Right lobe of liver (tissue), 6 donors: ENCODE measurements around the gene LEF1. TPM values are rescaled to one million over a fixed set of nuclear protein-coding genes. Genes with fewer than 3 reads are reported as not detected.

Source experiments
- ATAC-seq, 4 donors: fragments of 200-7000 bp; cut with Tn5 transposase; one replicate each; pipeline ENCODE4 v1.9.1; 2020; ENCODE audit warnings: mild to moderate bottlenecking in 4 of 4, moderate library complexity in 4 of 4
- DNase-seq, 3 donors: peaks; one replicate each; pipeline ENCODE4 v3.0.0-alpha.2; 2020
- H3K27ac ChIP-seq, 3 donors: fragments of 200-600 bp; one replicate each; pipeline ENCODE4 v1.8.0; 2022
- H3K27me3 ChIP-seq, 2 donors: fragments of 200-600 bp; one replicate each; pipeline ENCODE4 v1.8.0; 2022
- H3K36me3 ChIP-seq, 4 donors: fragments of 200-600 bp; sonication (generic) in 1 of 4; one replicate each; pipeline versions ENCODE4 v1.5.1 to v1.8.0; 2017 to 2022; ENCODE audit warnings: control low read depth in 1 of 4
- H3K4me1 ChIP-seq, 4 donors: fragments of 200-600 bp; sonication (generic) in 1 of 4; one replicate each; pipeline versions ENCODE4 v1.5.1 to v1.8.0; 2017 to 2022; ENCODE audit warnings: control low read depth in 1 of 4
- H3K4me3 ChIP-seq, 3 donors: fragments of 200-600 bp; one replicate each; pipeline ENCODE4 v1.8.0; 2022
- H3K9me3 ChIP-seq, 4 donors: fragments of 200-600 bp; sonication (generic) in 1 of 4; one replicate each; pipeline versions ENCODE4 v1.5.1 to v1.8.0; 2017 to 2022; ENCODE audit warnings: control low read depth in 1 of 4
- POLR2A ChIP-seq: fragments of 450-650 bp; IDR thresholded peaks from one replicate; pipeline ENCODE4 v1.6.1; 2017; ENCODE audit warnings: antibody characterized with exemption, mild to moderate bottlenecking
- WGBS: methylation state at CpG from one replicate; pipeline ENCODE4 v1.1.6; 2018; ENCODE audit warnings: low coverage, low lambda C conversion rate; ENCODE audit not compliant: insufficient coverage; ENCODE audit errors: missing lambda C conversion rate; 5-methylcytosine and 5-hydroxymethylcytosine counted together
- intact Hi-C, 2 donors: fragments of 100-400 bp; cut with DNase I; formaldehyde crosslinking; loops; one replicate each; pipeline versions ENCODE4 v1.11.2 to v1.14.1; 2022
- total RNA-seq, 6 experiments: library from RNA; depleted of rRNA in 2 of 6; stranded (reverse); fragments of >200 nt in 2 of 6; fragmentation: NEBNext Ultra II Directional in 3 of 6; extraction: Animal tissue kit (Norgen Biotek cat#: 25700) in 3 of 6; gene quantifications; one replicate each; pipeline versions ENCODE4 v1.1.0 to v1.2.4, GENCODE V29; 2016 to 2023
- TF ChIP-seq, protein P1 (sequence below), 4 donors: fragments of 200-600 bp in 3 of 4; fragments of 450-650 bp in 1 of 4; IDR thresholded peaks; one replicate each; pipeline versions ENCODE4 v1.5.1 to v1.8.0; 2016 to 2022; ENCODE audit warnings: antibody characterized with exemption in 4 of 4, mild to moderate bottlenecking in 2 of 4
- donor health status: DM: no; HTN: yes; CAD: no.
- donor health status: DM: no; HTN: no; CAD: no.
- donor health status: DM: no; HTN: no; CAD: no.
- donor health status: DM: no; HTN: yes; CAD: no.
- donor health status: DM: no; HTN: yes; CAD: no.

Gene LEF1
- total RNA-seq, 6 experiments from 2014 or later = 0.19 to 0.66 (median 0.42) TPM; not detected in 1

- intact Hi-C loops = no loop called here
- Histone ChIP-seq H3K27ac (no peak overlapping the region), H3K4me3 (no peak overlapping the region), H3K4me1 (no peaks in the 10 kb centered on the region), H3K9me3 (no peaks in the 10 kb centered on the region), H3K36me3 (no peaks in the 10 kb centered on the region), H3K27me3 (no peaks in the 10 kb centered on the region)
- TF ChIP-seq POLR2A = no peak
- TF ChIP-seq, protein P1, sequence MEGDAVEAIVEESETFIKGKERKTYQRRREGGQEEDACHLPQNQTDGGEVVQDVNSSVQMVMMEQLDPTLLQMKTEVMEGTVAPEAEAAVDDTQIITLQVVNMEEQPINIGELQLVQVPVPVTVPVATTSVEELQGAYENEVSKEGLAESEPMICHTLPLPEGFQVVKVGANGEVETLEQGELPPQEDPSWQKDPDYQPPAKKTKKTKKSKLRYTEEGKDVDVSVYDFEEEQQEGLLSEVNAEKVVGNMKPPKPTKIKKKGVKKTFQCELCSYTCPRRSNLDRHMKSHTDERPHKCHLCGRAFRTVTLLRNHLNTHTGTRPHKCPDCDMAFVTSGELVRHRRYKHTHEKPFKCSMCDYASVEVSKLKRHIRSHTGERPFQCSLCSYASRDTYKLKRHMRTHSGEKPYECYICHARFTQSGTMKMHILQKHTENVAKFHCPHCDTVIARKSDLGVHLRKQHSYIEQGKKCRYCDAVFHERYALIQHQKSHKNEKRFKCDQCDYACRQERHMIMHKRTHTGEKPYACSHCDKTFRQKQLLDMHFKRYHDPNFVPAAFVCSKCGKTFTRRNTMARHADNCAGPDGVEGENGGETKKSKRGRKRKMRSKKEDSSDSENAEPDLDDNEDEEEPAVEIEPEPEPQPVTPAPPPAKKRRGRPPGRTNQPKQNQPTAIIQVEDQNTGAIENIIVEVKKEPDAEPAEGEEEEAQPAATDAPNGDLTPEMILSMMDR (IDR thresholded peaks at IDR 0.05) = no peak
- ATAC-seq (no peak), DNase-seq (no peak)
- 84% methylated on average over 3 of the region's 3 CpGs for WGBS
Measured at GRCh38 chr4:108192935-108193334, 24.2 kb upstream of the LEF1 start.

DNA sequence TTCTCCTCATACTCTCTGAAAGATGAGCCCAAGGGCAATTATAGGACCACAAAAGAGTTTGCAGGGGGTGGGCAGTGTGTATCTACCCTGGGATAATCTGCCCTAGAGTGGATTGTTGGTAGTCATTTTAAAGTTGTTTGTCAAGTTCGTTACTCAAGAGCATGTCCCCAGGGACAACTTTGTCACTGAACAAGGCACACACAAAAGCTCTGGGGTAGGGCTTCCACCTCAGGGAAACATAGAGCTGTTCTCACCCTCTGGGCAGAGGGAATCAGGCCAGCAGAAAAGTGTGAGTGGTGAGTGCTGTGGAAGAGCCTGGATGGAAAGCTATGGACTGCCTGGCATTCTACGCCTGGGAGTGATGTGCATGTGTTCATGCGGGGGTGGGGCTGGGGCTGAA is 23.3 kb upstream of the LEF1 start:
- no peak overlapping the region for H3K27ac ChIP-seq
- no peaks in the 10 kb centered on the region for H3K4me1 ChIP-seq
- TF ChIP-seq, protein P1 (IDR thresholded peaks at IDR 0.05) = no peak
- no peak for TF ChIP-seq POLR2A
- DNase-seq = no peak
- WGBS = 36% methylated on average over 1 of the region's 3 CpGs
- no peaks in the 10 kb centered on the region for H3K9me3 ChIP-seq
- intact Hi-C loops = no loop called here
- H3K36me3 ChIP-seq = no peaks in the 10 kb centered on the region
- no peak for ATAC-seq
- no peak overlapping the region for H3K4me3 ChIP-seq
- no peaks in the 10 kb centered on the region for H3K27me3 ChIP-seq

DNA sequence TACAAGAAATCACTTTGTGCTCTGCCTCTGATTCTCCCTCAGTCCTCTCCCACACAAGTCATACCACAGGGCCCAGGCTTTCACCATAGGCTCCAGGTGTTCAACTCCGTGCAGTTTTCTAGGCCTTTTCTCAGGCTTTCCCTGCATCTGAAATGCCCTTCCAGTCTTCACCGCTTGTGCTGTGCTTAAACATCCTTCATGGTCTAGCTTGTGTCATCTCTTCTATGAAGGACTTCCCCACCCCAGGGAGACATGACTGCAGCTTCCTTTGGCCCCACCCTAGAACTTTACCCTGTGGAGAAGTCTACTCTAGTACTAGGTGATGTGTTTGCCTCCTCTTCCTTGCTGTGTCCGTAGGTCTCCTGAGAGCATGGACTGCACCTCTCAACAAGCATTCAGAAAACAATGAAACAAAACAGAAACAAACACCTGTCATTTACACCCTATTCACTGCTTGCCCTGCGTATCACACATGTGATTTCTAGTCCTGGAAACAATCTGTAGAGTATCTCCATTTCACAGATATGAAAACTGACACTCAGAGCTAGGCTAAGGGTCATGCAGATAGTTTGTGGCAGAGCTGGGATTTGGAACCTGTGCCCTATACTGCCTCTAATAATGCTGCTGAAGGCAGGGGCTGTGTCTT is 22.7 kb upstream of the LEF1 start:
- Histone ChIP-seq H3K4me3 (no peak overlapping the region), H3K27ac (no peak overlapping the region), H3K27me3 (no peaks in the 10 kb centered on the region), H3K4me1 (no peaks in the 10 kb centered on the region), H3K36me3 (no peaks in the 10 kb centered on the region), H3K9me3 (no peaks in the 10 kb centered on the region)
- intact Hi-C loops = no loop called here
- WGBS = 85% methylated on average over 4 of the region's 4 CpGs
- no peak for TF ChIP-seq POLR2A
- TF ChIP-seq, protein P1 (IDR thresholded peaks at IDR 0.05) = no peak
- ATAC-seq (no peak), DNase-seq (no peak)

DNA sequence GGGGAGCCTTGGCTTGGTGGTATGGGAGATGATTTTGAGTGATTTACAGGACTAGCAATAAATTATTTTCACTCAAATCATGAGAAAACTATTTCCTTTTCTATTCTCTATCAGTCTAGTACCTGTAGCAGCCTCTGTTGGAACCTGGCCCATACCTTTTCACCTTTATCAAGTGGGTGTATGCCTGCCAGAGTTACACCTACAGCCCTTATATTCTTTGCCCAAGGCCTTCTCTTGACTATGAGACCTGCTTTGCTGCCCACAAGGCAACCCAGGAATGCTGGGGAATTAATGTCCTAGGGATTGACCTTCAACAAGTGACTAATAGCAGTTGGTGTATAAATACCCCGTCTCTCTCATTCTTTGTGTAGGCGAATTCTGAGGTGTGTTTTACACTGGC is 20.0 kb upstream of the LEF1 start:
- TF ChIP-seq, protein P1 (IDR thresholded peaks at IDR 0.05) = no peak
- TF ChIP-seq POLR2A = no peak
- H3K27ac ChIP-seq = no peak overlapping the region
- H3K4me1 ChIP-seq = no peaks in the 10 kb centered on the region
- no peak for DNase-seq
- no peaks in the 10 kb centered on the region for H3K9me3 ChIP-seq
- no peaks in the 10 kb centered on the region for H3K27me3 ChIP-seq
- H3K4me3 ChIP-seq = no peak overlapping the region
- no peaks in the 10 kb centered on the region for H3K36me3 ChIP-seq
- WGBS = 86% methylated on average over 1 of the region's 2 CpGs
- intact Hi-C loops = no loop called here
- no peak for ATAC-seq
